ENCODE measurements around the gene CLASP1. TPM values are rescaled to one million over a fixed set of nuclear protein-coding genes. Genes with fewer than 3 reads are reported as not detected.
"Not testable (repeated sequence)": the region's sequence is repeated elsewhere in the genome, so short reads cannot be mapped to it uniquely, and the experiment has no call there.

Gene CLASP1
- total and polyA plus RNA-seq, 2 donors (not counting 3 experiments of a cell fraction or from before 2014, with no cell fraction given): 10.0 to 57.9 TPM

DNA sequence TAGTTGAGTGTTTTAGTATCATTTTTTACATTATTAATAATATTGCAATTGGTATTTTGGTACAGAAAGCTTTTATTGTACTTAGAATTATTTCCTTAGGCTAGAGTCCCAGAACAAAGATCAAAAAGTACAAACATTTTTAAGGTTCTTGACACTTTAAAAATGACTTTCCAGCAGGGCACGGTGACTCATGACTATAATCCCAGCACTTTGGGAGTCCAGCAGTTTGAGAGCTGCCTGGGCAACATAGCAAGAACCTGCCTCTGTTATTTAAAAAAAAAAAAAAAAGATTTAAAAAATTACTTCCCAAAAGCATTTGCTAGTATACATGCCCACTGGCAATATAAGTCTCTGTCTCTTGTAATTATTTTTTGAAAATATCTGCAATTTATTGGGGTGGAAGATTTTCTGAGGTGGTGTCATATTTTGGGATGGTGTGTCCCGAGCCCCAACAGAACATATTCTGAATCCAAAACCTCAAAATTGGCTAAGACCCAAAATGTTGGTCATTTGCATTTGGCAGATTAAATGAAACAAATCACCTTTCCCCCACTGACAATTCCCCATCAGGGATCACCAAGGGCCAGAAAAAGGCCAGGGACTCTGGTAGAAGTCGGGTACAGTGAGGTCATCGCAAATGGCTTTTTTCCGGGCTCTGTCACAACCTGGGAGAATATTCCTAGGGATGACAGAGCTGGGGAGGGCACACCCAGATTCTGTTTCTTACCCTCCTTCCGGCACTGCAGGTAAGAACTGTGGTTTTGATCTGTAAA lies 45.3 kb upstream of the CLASP1 start:
- DNase-seq (ENCODE audit: low read depth, low spot score): no peak
- dilution Hi-C loops (cut with MboI; ENCODE audit: extremely low pct_ligation_motif_present, low sequenced_read_pairs): no loop called here
- no TSS peak for BruUV-seq (replicated peaks)

DNA sequence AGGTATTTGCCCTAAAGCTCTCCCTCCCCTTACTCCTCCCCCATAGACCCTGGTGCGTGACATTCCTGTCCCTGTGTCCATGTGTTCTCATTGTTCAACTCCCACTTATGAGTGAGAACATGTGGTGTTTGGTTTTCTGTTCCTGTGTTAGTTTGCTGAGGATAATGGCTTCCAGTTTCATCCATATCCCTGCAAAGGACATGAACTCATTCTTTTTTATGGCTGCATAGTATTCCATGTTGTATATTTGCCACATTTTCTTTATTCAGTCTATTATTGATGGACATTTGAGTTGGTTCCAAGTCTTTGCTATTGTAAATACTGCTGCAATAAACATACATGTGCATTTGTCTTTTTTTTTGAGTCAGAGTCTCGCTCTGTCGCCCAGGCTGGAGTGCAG lies 41.3 kb upstream of the CLASP1 start:
- H4K20me1 ChIP-seq (replicated peaks; ENCODE audit: control insufficient read depth, extremely low read depth, insufficient read depth, low read length); dilution Hi-C loops (cut with MboI; ENCODE audit: extremely low pct_ligation_motif_present, low sequenced_read_pairs); H3K4me1 ChIP-seq (ENCODE audit: control insufficient read depth, extremely low read depth, insufficient read depth, low read length); H3K36me3 ChIP-seq (ENCODE audit: control insufficient read depth in 2 of 2, extremely low read depth in 1 of 2, insufficient read depth in 2 of 2, low read length in 2 of 2); H3K4me3 ChIP-seq (replicated peaks in 1 of 3; ENCODE audit: insufficient read depth in 1 of 3, low read depth in 1 of 3, low read length in 3 of 3); H3K9me3 ChIP-seq (replicated peaks; ENCODE audit: control insufficient read depth, insufficient read depth, low read length); H3K9me1 ChIP-seq (replicated peaks; ENCODE audit: control insufficient read depth, extremely low read depth, insufficient read depth, low read length); H2AFZ ChIP-seq (ENCODE audit: low read depth, low read length); H3K27me3 ChIP-seq (ENCODE audit: control insufficient read depth in 2 of 2, insufficient read depth in 2 of 2, low read length in 2 of 2); H3K4me2 ChIP-seq (ENCODE audit: insufficient read depth, low read length); POLR2A ChIA-PET; BruUV-seq (replicated peaks); intact Hi-C loops (cut with micrococcal nuclease); H3K27ac ChIP-seq (ENCODE audit: insufficient read depth, low read depth, low read length); H3K79me2 ChIP-seq (ENCODE audit: control insufficient read depth, insufficient read depth, low read length); H3K9ac ChIP-seq (replicated peaks; ENCODE audit: extremely low read depth, insufficient read depth, low read length); DNase-seq (ENCODE audit: low read depth, low spot score); FAIRE-seq: not testable (repeated sequence)
- CTCF ChIA-PET: interaction anchor here (1.0 to 2.3 kb wide), 3 partner anchors 12 to 160 kb away, joined by 3 to 10 read pairs (median 4); partner anchors contain the start of gene RNU4ATAC

More for the DNA sequence above, 45.3 kb upstream of the CLASP1 start:
- Histone ChIP-seq H3K4me1 (ENCODE audit: control insufficient read depth, extremely low read depth, insufficient read depth, low read length) (peaks cover 15% of the 10 kb centered on the region), H3K36me3 (ENCODE audit: control insufficient read depth in 2 of 2, extremely low read depth in 1 of 2, insufficient read depth in 2 of 2, low read length in 2 of 2) (no peaks in the 10 kb centered on the region), H3K4me3 (replicated peaks in 1 of 3; ENCODE audit: insufficient read depth in 1 of 3, low read depth in 1 of 3, low read length in 3 of 3) (no peak overlapping the region), H3K9me1 (replicated peaks; ENCODE audit: control insufficient read depth, extremely low read depth, insufficient read depth, low read length) (no peaks in the 10 kb centered on the region), H3K9ac (replicated peaks; ENCODE audit: extremely low read depth, insufficient read depth, low read length) (no peak overlapping the region), H3K79me2 (ENCODE audit: control insufficient read depth, insufficient read depth, low read length) (no peaks in the 10 kb centered on the region), H3K4me2 (ENCODE audit: insufficient read depth, low read length) (no peak overlapping the region), H4K20me1 (replicated peaks; ENCODE audit: control insufficient read depth, extremely low read depth, insufficient read depth, low read length) (no peaks in the 10 kb centered on the region), H3K9me3 (replicated peaks; ENCODE audit: control insufficient read depth, insufficient read depth, low read length) (no peaks in the 10 kb centered on the region), H3K27me3 (ENCODE audit: control insufficient read depth in 2 of 2, insufficient read depth in 2 of 2, low read length in 2 of 2) (no peaks in the 10 kb centered on the region), H2AFZ (ENCODE audit: low read depth, low read length) (no peak overlapping the region), H3K27ac (ENCODE audit: insufficient read depth, low read depth, low read length) (no peak overlapping the region)
- FAIRE-seq: no peak
- ChIA-PET CTCF (interaction anchor here (1.6 kb wide), 1 partner anchor 98 kb away, joined by 4 read pairs; no protein-coding TSS in a partner anchor), POLR2A (no interaction called here)
- TF ChIP-seq EZH2 (IDR thresholded peaks at IDR 0.05; ENCODE audit: borderline replicate concordance, low read depth, low read length, severe bottlenecking) (no peak), GATA2 (IDR thresholded peaks at IDR 0.05; ENCODE audit: insufficient read depth, insufficient read length, low read depth, low read length) (no peak), POLR2AphosphoS5 (IDR thresholded peaks at IDR 0.05; ENCODE audit: insufficient read depth, low read depth, low read length) (no peak), POLR2A (IDR thresholded peaks at IDR 0.05; ENCODE audit: low read depth, low read length) (no peak), MYC (IDR thresholded peaks at IDR 0.05; ENCODE audit: low read depth, low read length) (no peak), JUN (IDR thresholded peaks at IDR 0.05; ENCODE audit: borderline replicate concordance, insufficient read depth, insufficient read length, low read depth) (no peak), FOS (IDR thresholded peaks at IDR 0.05; ENCODE audit: borderline replicate concordance, insufficient read depth, low read length) (no peak)
- TF ChIP-seq, protein P1, sequence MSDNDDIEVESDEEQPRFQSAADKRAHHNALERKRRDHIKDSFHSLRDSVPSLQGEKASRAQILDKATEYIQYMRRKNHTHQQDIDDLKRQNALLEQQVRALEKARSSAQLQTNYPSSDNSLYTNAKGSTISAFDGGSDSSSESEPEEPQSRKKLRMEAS (IDR thresholded peaks at IDR 0.05; ENCODE audit: insufficient read depth, insufficient read length): no peak
- TF ChIP-seq, protein P2, sequence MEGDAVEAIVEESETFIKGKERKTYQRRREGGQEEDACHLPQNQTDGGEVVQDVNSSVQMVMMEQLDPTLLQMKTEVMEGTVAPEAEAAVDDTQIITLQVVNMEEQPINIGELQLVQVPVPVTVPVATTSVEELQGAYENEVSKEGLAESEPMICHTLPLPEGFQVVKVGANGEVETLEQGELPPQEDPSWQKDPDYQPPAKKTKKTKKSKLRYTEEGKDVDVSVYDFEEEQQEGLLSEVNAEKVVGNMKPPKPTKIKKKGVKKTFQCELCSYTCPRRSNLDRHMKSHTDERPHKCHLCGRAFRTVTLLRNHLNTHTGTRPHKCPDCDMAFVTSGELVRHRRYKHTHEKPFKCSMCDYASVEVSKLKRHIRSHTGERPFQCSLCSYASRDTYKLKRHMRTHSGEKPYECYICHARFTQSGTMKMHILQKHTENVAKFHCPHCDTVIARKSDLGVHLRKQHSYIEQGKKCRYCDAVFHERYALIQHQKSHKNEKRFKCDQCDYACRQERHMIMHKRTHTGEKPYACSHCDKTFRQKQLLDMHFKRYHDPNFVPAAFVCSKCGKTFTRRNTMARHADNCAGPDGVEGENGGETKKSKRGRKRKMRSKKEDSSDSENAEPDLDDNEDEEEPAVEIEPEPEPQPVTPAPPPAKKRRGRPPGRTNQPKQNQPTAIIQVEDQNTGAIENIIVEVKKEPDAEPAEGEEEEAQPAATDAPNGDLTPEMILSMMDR (IDR thresholded peaks at IDR 0.05; ENCODE audit: extremely low read depth in 1 of 2, insufficient read depth in 1 of 2, low read depth in 1 of 2, low read length in 2 of 2): no peak
- intact Hi-C loops (cut with micrococcal nuclease): no loop called here

Measured in endothelial cell of umbilical vein (primary cell).